ENCODE measurements around the gene VWF. TPM values are rescaled to one million over a fixed set of nuclear protein-coding genes. Genes with fewer than 3 reads are reported as not detected.

VWF gene
- total RNA-seq, 1 experiment from 2014 or later, result not detected

- Histone ChIP-seq H3K9ac (ENCODE audit: low read length) (no peak overlapping the region), H3K27ac (ENCODE audit: low read length) (no peak overlapping the region), H3K4me2 (ENCODE audit: low read length) (no peak overlapping the region), H3F3A (ENCODE audit: low read length, unreplicated experiment) (no peaks in the 10 kb centered on the region), H3K9me2 (replicated peaks; ENCODE audit: low read length) (no peaks in the 10 kb centered on the region), H3K9me3 (ENCODE audit: low read length) (no peaks in the 10 kb centered on the region), H3K79me2 (ENCODE audit: low read length) (no peaks in the 10 kb centered on the region), H3K4me1 (ENCODE audit: insufficient read depth, low read length) (no peaks in the 10 kb centered on the region), H4K20me1 (ENCODE audit: low read length) (no peaks in the 10 kb centered on the region), H3K4me3 (ENCODE audit: low read length) (no peak overlapping the region), H3K36me3 (ENCODE audit: low read depth, low read length) (no peaks in the 10 kb centered on the region), H3K27me3 (ENCODE audit: low read length) (no peaks in the 10 kb centered on the region), H2AFZ (ENCODE audit: low read length) (no peak overlapping the region)
- ATAC-seq (no peak), DNase-seq (no peak)
- ChIA-PET POLR2A (ENCODE audit: unreplicated experiment) (no interaction called here), CTCF (no interaction called here)
- TF ChIP-seq CTCF (conservative IDR thresholded peaks at IDR 0.05; ENCODE audit: low read depth, low read length) (no peak), EZH2phosphoT487 (IDR thresholded peaks at IDR 0.05; ENCODE audit: borderline replicate concordance, low read length) (no peak), EZH2 (IDR thresholded peaks at IDR 0.05; ENCODE audit: low read length, unreplicated experiment) (no peak)
- BruUV-seq (replicated peaks), result no TSS peak
- intact Hi-C loops (cut with micrococcal nuclease), result no loop called here
These were observed 2.3 kb downstream of the VWF start for GRCh38 chr12:6122201-6122600.

GRCh38 chr12:6120796-6121473 lies 3.5 kb downstream of the VWF start:
- no peak overlapping the region for H3K4me2 ChIP-seq (ENCODE audit: low read length)
- no peaks in the 10 kb centered on the region for H4K20me1 ChIP-seq (ENCODE audit: low read length)
- no peak overlapping the region for H3K27ac ChIP-seq (ENCODE audit: low read length)
- ChIA-PET POLR2A (ENCODE audit: unreplicated experiment) (no interaction called here), CTCF (no interaction called here)
- no peaks in the 10 kb centered on the region for H3K9me2 ChIP-seq (replicated peaks; ENCODE audit: low read length)
- DNase-seq (no peak), ATAC-seq (no peak)
- H3K9me3 ChIP-seq (ENCODE audit: low read length), result no peaks in the 10 kb centered on the region
- no peaks in the 10 kb centered on the region for H3F3A ChIP-seq (ENCODE audit: low read length, unreplicated experiment)
- H2AFZ ChIP-seq (ENCODE audit: low read length), result no peak overlapping the region
- no TSS peak for BruUV-seq (replicated peaks)
- no peak for TF ChIP-seq EZH2 (IDR thresholded peaks at IDR 0.05; ENCODE audit: low read length, unreplicated experiment)
- no peak for TF ChIP-seq CTCF (conservative IDR thresholded peaks at IDR 0.05; ENCODE audit: low read depth, low read length)
- TF ChIP-seq EZH2phosphoT487 (IDR thresholded peaks at IDR 0.05; ENCODE audit: borderline replicate concordance, low read length), result no peak
- intact Hi-C loops (cut with micrococcal nuclease), result no loop called here
- H3K4me3 ChIP-seq (ENCODE audit: low read length), result no peak overlapping the region
- H3K27me3 ChIP-seq (ENCODE audit: low read length), result no peaks in the 10 kb centered on the region
- no peaks in the 10 kb centered on the region for H3K79me2 ChIP-seq (ENCODE audit: low read length)
- H3K4me1 ChIP-seq (ENCODE audit: insufficient read depth, low read length), result peaks cover 12% of the 10 kb centered on the region
- no peaks in the 10 kb centered on the region for H3K36me3 ChIP-seq (ENCODE audit: low read depth, low read length)
- no peak overlapping the region for H3K9ac ChIP-seq (ENCODE audit: low read length)

- ChIA-PET POLR2A (ENCODE audit: unreplicated experiment) (no interaction called here), CTCF (no interaction called here)
- Histone ChIP-seq H3K9me2 (replicated peaks; ENCODE audit: low read length) (no peaks in the 10 kb centered on the region), H3K4me3 (ENCODE audit: low read length) (no peak overlapping the region), H3F3A (ENCODE audit: low read length, unreplicated experiment) (no peaks in the 10 kb centered on the region), H3K27me3 (ENCODE audit: low read length) (no peaks in the 10 kb centered on the region), H2AFZ (ENCODE audit: low read length) (no peak overlapping the region), H3K27ac (ENCODE audit: low read length) (no peak overlapping the region), H3K4me2 (ENCODE audit: low read length) (no peak overlapping the region), H4K20me1 (ENCODE audit: low read length) (no peaks in the 10 kb centered on the region), H3K9ac (ENCODE audit: low read length) (no peak overlapping the region), H3K4me1 (ENCODE audit: insufficient read depth, low read length) (peaks cover 20% of the 10 kb centered on the region), H3K36me3 (ENCODE audit: low read depth, low read length) (no peaks in the 10 kb centered on the region), H3K9me3 (ENCODE audit: low read length) (no peaks in the 10 kb centered on the region), H3K79me2 (ENCODE audit: low read length) (no peaks in the 10 kb centered on the region)
- intact Hi-C loops (cut with micrococcal nuclease), result no loop called here
- ATAC-seq, result no peak
- TF ChIP-seq EZH2phosphoT487 (IDR thresholded peaks at IDR 0.05; ENCODE audit: borderline replicate concordance, low read length) (no peak), EZH2 (IDR thresholded peaks at IDR 0.05; ENCODE audit: low read length, unreplicated experiment) (no peak), CTCF (conservative IDR thresholded peaks at IDR 0.05; ENCODE audit: low read depth, low read length) (no peak)
- no peak for DNase-seq
- no TSS peak for BruUV-seq (replicated peaks)
These were observed 5.4 kb downstream of the VWF start for GRCh38 chr12:6118891-6119568.

Measured in PC-3 (cell line).